K562 (cell line): ENCODE data around the gene DTX3. TPM values are rescaled to one million over a fixed set of nuclear protein-coding genes. Genes with fewer than 3 reads are reported as not detected.

ENCODE experiments used
- CAMTA2 ChIP-seq: fragments of 250-450 bp; sonication (Bioruptor Pico); conservative IDR thresholded peaks from 2 replicates; pipeline ENCODE4 v1.5.1; 2022
- HDAC3 ChIP-seq: fragments of 450-650 bp; IDR thresholded peaks from 2 replicates; pipeline ENCODE4 v1.6.1; 2018; ENCODE audit warnings: borderline replicate concordance, mild to moderate bottlenecking, moderate library complexity; ENCODE audit not compliant: partially characterized antibody
- HES1 ChIP-seq: fragments of 450-650 bp; IDR thresholded peaks from 2 replicates; pipeline ENCODE4 v1.6.1; 2016; ENCODE audit warnings: low read depth, mild to moderate bottlenecking, moderate library complexity
- STAT6 ChIP-seq: sonication (generic); formaldehyde crosslinking; IDR thresholded peaks from 2 replicates; pipeline ENCODE4 v1.8.1; 2023; ENCODE audit warnings: mild to moderate bottlenecking, missing genetic modification reagents
- TRIM28 ChIP-seq: fragments of 450-650 bp; IDR thresholded peaks from 2 replicates; pipeline ENCODE4 v1.6.1; 2017
- ZFPM2 ChIP-seq: fragments of 250-450 bp; sonication (Bioruptor Pico); IDR thresholded peaks from 2 replicates; pipeline ENCODE4 v1.5.1; 2022; ENCODE audit warnings: mild to moderate bottlenecking
- ZKSCAN1 ChIP-seq: fragments of 150-350 bp; IDR thresholded peaks from 2 replicates; pipeline ENCODE4 v1.6.1; 2016; ENCODE audit warnings: low read depth, low read length
- polyA plus RNA-seq, 8 experiments: library from polyadenylated mRNA; depleted of rRNA in 4 of 8; stranded (reverse) in 5 of 8; unstranded in 3 of 8; fragments of >200 nt; fragmentation: Nextera tagmentation in 2 of 8; fragmentation: Illumina TruSeq in 1 of 8; extraction: Ambion mirVana in 2 of 8; extraction: Trizol in 1 of 8; gene quantifications; 2 replicates each; pipeline versions ENCODE4 v1.2.1 to v1.2.3, GENCODE V29; 2011 to 2014; ENCODE audit warnings: inconsistent platforms in 1 of 8, missing spikeins in 1 of 8
- total RNA-seq, 7 experiments: library from RNA; depleted of rRNA in 6 of 7; stranded (reverse); fragments of >200 nt in 6 of 7; fragmentation: Illumina TruSeq in 2 of 7; extraction: Trizol in 2 of 7; gene quantifications; 2 replicates each; pipeline versions ENCODE4 v1.2.1 to v1.2.3, GENCODE V29; 2011 to 2021; ENCODE audit warnings: low replicate concordance in 1 of 7
- TF ChIP-seq, protein P1 (sequence below): fragments of 250-450 bp; sonication (Bioruptor Pico); IDR thresholded peaks from 2 replicates; pipeline ENCODE4 v1.5.0; 2021; ENCODE audit warnings: mild to moderate bottlenecking, borderline replicate concordance
- TF ChIP-seq, protein P2 (sequence below): fragments of 200-600 bp; sonication (generic); IDR thresholded peaks from one replicate; pipeline ENCODE4 v1.6.1; 2012; ENCODE audit warnings: mild to moderate bottlenecking, low read depth, low read length, inconsistent platforms

The DTX3 gene
- total and polyA plus RNA-seq, 9 of the 15 experiments (the other 6 are each of a cell fraction or from before 2014, with no cell fraction given): 0.03 to 0.09 (median 0.06) TPM; not detected in 6

DNA sequence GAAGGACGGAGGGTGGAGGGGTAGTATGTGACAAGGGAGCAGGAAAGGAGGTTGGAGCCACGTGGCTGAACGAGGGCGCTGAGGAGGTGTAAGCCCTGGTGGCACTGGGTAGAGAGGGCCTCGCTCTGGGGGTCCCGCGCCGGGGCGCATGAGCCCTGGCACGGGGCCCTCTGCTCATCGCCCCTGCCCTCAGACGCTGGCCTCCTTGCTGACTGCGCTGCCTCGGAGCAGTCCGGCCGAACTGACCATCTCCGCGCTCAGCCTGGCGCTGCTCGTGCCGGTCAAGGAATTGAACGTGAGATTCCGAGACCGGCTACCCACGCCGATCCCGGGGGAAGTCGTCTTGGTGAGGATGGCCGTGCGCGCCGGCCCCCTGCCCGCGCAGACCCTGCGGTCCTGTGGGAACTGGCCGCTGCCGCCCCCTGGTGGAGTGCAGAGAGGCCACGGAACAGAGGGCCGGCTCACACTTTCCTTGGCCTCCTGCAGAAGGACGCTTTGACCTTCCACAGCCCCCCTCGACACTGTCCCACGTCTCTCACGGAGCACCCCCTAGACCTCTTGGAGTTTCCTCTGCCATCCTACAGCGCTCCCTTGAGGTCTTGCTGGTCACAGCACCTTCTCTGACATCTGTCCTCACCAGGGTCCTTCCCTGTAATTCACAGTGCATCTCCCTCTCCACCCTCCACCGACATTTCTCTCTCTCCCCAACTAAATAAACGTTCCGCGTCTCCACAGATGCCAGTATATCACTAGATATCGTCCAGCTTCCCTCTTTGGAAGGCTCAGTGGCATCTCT, 17.1 kb downstream of the DTX3 start (continued):
- TF ChIP-seq STAT6 (CRISPR knock-in tag) (no peak), ZKSCAN1 (no peak), HES1 (no peak), CAMTA2 (CRISPR knock-in tag) (no peak), ZFPM2 (CRISPR knock-in tag) (no peak), HDAC3 (no peak), TRIM28 (no peak)
- TF ChIP-seq, protein P1, sequence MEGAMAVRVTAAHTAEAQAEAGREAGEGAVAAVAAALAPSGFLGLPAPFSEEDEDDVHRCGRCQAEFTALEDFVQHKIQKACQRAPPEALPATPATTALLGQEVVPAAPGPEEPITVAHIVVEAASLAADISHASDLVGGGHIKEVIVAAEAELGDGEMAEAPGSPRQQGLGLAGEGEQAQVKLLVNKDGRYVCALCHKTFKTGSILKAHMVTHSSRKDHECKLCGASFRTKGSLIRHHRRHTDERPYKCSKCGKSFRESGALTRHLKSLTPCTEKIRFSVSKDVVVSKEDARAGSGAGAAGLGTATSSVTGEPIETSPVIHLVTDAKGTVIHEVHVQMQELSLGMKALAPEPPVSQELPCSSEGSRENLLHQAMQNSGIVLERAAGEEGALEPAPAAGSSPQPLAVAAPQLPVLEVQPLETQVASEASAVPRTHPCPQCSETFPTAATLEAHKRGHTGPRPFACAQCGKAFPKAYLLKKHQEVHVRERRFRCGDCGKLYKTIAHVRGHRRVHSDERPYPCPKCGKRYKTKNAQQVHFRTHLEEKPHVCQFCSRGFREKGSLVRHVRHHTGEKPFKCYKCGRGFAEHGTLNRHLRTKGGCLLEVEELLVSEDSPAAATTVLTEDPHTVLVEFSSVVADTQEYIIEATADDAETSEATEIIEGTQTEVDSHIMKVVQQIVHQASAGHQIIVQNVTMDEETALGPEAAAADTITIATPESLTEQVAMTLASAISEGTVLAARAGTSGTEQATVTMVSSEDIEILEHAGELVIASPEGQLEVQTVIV (CRISPR knock-in tag): no peak
- TF ChIP-seq, protein P2, sequence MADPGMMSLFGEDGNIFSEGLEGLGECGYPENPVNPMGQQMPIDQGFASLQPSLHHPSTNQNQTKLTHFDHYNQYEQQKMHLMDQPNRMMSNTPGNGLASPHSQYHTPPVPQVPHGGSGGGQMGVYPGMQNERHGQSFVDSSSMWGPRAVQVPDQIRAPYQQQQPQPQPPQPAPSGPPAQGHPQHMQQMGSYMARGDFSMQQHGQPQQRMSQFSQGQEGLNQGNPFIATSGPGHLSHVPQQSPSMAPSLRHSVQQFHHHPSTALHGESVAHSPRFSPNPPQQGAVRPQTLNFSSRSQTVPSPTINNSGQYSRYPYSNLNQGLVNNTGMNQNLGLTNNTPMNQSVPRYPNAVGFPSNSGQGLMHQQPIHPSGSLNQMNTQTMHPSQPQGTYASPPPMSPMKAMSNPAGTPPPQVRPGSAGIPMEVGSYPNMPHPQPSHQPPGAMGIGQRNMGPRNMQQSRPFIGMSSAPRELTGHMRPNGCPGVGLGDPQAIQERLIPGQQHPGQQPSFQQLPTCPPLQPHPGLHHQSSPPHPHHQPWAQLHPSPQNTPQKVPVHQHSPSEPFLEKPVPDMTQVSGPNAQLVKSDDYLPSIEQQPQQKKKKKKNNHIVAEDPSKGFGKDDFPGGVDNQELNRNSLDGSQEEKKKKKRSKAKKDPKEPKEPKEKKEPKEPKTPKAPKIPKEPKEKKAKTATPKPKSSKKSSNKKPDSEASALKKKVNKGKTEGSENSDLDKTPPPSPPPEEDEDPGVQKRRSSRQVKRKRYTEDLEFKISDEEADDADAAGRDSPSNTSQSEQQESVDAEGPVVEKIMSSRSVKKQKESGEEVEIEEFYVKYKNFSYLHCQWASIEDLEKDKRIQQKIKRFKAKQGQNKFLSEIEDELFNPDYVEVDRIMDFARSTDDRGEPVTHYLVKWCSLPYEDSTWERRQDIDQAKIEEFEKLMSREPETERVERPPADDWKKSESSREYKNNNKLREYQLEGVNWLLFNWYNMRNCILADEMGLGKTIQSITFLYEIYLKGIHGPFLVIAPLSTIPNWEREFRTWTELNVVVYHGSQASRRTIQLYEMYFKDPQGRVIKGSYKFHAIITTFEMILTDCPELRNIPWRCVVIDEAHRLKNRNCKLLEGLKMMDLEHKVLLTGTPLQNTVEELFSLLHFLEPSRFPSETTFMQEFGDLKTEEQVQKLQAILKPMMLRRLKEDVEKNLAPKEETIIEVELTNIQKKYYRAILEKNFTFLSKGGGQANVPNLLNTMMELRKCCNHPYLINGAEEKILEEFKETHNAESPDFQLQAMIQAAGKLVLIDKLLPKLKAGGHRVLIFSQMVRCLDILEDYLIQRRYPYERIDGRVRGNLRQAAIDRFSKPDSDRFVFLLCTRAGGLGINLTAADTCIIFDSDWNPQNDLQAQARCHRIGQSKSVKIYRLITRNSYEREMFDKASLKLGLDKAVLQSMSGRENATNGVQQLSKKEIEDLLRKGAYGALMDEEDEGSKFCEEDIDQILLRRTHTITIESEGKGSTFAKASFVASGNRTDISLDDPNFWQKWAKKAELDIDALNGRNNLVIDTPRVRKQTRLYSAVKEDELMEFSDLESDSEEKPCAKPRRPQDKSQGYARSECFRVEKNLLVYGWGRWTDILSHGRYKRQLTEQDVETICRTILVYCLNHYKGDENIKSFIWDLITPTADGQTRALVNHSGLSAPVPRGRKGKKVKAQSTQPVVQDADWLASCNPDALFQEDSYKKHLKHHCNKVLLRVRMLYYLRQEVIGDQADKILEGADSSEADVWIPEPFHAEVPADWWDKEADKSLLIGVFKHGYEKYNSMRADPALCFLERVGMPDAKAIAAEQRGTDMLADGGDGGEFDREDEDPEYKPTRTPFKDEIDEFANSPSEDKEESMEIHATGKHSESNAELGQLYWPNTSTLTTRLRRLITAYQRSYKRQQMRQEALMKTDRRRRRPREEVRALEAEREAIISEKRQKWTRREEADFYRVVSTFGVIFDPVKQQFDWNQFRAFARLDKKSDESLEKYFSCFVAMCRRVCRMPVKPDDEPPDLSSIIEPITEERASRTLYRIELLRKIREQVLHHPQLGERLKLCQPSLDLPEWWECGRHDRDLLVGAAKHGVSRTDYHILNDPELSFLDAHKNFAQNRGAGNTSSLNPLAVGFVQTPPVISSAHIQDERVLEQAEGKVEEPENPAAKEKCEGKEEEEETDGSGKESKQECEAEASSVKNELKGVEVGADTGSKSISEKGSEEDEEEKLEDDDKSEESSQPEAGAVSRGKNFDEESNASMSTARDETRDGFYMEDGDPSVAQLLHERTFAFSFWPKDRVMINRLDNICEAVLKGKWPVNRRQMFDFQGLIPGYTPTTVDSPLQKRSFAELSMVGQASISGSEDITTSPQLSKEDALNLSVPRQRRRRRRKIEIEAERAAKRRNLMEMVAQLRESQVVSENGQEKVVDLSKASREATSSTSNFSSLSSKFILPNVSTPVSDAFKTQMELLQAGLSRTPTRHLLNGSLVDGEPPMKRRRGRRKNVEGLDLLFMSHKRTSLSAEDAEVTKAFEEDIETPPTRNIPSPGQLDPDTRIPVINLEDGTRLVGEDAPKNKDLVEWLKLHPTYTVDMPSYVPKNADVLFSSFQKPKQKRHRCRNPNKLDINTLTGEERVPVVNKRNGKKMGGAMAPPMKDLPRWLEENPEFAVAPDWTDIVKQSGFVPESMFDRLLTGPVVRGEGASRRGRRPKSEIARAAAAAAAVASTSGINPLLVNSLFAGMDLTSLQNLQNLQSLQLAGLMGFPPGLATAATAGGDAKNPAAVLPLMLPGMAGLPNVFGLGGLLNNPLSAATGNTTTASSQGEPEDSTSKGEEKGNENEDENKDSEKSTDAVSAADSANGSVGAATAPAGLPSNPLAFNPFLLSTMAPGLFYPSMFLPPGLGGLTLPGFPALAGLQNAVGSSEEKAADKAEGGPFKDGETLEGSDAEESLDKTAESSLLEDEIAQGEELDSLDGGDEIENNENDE: no peak
